Liver (tissue), 3 donors: Measurements from ENCODE around the gene RERE.

Source experiments
- EGR1 ChIP-seq, 2 donors: IDR thresholded peaks; 2 replicates each; pipeline ENCODE4 v1.6.1; 2016 to 2018; ENCODE audit warnings: antibody characterized with exemption in 2 of 2, low read depth in 2 of 2
- RXRA ChIP-seq, 2 donors: IDR thresholded peaks; 2 replicates each; pipeline ENCODE4 v1.6.1; 2017 to 2018; ENCODE audit warnings: antibody characterized with exemption in 2 of 2, mild to moderate bottlenecking in 1 of 2
- YY1 ChIP-seq: IDR thresholded peaks from 2 replicates; pipeline ENCODE4 v1.6.1; 2016; ENCODE audit warnings: antibody characterized with exemption, mild to moderate bottlenecking
- TF ChIP-seq, protein P1 (sequence below): fragments of 150-350 bp; IDR thresholded peaks from 2 replicates; pipeline ENCODE4 v1.5.1; 2017; ENCODE audit warnings: improper control_type of control experiment, low read depth, low read length; ENCODE audit not compliant: missing input control
- donor health status: healthy.
- donor health status: healthy.

DNA sequence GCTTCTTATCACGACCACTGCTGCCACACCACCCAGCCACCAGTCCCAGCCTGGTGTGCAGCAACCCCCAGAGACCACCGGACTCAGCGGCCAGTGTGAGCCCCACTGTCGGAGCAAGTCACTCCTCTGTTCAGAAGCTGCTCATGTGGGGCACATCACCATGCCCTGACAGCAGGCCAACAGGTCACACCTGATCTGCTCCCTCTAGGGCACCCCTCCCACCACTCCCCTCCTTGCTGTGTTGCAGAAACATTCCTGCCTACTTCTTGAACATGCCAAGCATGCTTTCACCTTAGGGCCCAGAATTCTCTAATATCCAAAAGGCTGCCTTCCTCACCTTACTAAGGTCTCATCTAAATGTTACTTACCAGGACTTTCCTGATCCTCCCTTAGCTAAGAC is 353.1 kb downstream of the RERE start:
- TF ChIP-seq YY1 (no peak), EGR1 (IDR thresholded peaks at IDR 0.05; ENCODE audit: low read depth in 2 of 2) (no peak), RXRA (IDR thresholded peaks at IDR 0.05) (no peak)
- TF ChIP-seq, protein P1, sequence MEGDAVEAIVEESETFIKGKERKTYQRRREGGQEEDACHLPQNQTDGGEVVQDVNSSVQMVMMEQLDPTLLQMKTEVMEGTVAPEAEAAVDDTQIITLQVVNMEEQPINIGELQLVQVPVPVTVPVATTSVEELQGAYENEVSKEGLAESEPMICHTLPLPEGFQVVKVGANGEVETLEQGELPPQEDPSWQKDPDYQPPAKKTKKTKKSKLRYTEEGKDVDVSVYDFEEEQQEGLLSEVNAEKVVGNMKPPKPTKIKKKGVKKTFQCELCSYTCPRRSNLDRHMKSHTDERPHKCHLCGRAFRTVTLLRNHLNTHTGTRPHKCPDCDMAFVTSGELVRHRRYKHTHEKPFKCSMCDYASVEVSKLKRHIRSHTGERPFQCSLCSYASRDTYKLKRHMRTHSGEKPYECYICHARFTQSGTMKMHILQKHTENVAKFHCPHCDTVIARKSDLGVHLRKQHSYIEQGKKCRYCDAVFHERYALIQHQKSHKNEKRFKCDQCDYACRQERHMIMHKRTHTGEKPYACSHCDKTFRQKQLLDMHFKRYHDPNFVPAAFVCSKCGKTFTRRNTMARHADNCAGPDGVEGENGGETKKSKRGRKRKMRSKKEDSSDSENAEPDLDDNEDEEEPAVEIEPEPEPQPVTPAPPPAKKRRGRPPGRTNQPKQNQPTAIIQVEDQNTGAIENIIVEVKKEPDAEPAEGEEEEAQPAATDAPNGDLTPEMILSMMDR, result no peak
